ENCODE results near the gene USP47.

The USP47 gene

GRCh38 chr11:11871991-11872401 is 30.2 kb downstream of the USP47 start:
- no peak for DNase-seq

- DNase-seq: no peak
Measured at GRCh38 chr11:11876458-11876857, 34.7 kb downstream of the USP47 start.

- no peak for DNase-seq
Measured at GRCh38 chr11:11880179-11880578, 38.4 kb downstream of the USP47 start.

- no peak for DNase-seq
Measured at GRCh38 chr11:11882539-11882938, 40.8 kb downstream of the USP47 start.

GRCh38 chr11:11884351-11884750 is 42.6 kb downstream of the USP47 start:
- no peak for DNase-seq

GRCh38 chr11:11884774-11885481 is 43.2 kb downstream of the USP47 start:
- no peak for DNase-seq

GRCh38 chr11:11894486-11894885 is 52.7 kb downstream of the USP47 start:
- DNase-seq: no peak

- no peak for DNase-seq
Measured at GRCh38 chr11:11895672-11896071, 53.9 kb downstream of the USP47 start.

- no peak for DNase-seq
Measured at GRCh38 chr11:11898648-11899047, 56.9 kb downstream of the USP47 start.

GRCh38 chr11:11899401-11899800 is 57.6 kb downstream of the USP47 start:
- no peak for DNase-seq

GRCh38 chr11:11901929-11902328 is 60.2 kb downstream of the USP47 start:
- no peak for DNase-seq

GRCh38 chr11:11909727-11910126 is 68.0 kb downstream of the USP47 start:
- no peak for DNase-seq

- DNase-seq: no peak
Measured at GRCh38 chr11:11910541-11910940, 68.8 kb downstream of the USP47 start.

- DNase-seq: no peak
Measured at GRCh38 chr11:11913395-11913794, 71.6 kb downstream of the USP47 start.

- no peak for DNase-seq
Measured at GRCh38 chr11:11915625-11916024, 73.9 kb downstream of the USP47 start.

- no peak for DNase-seq
Measured at GRCh38 chr11:11916981-11917399, 75.2 kb downstream of the USP47 start.

- no peak for DNase-seq
Measured at GRCh38 chr11:11923828-11924227, 82.1 kb downstream of the USP47 start.

- no peak for DNase-seq
Measured at GRCh38 chr11:11929920-11930319, 88.1 kb downstream of the USP47 start.

GRCh38 chr11:11931461-11932055 is 89.8 kb downstream of the USP47 start:
- no peak for DNase-seq

GRCh38 chr11:11935536-11935935 is 93.8 kb downstream of the USP47 start:
- DNase-seq: no peak

- no peak for DNase-seq
Measured at GRCh38 chr11:11937433-11937832, 95.7 kb downstream of the USP47 start.

GRCh38 chr11:11937957-11938356 is 96.2 kb downstream of the USP47 start:
- DNase-seq: no peak

GRCh38 chr11:11940551-11940950 is 98.8 kb downstream of the USP47 start:
- no peak for DNase-seq

- no peak for DNase-seq
Measured at GRCh38 chr11:11942668-11943067, 100.9 kb downstream of the USP47 start.

- no peak for DNase-seq
Measured at GRCh38 chr11:11944444-11944843, 102.7 kb downstream of the USP47 start.
